Sigmoid colon (tissue), 7 donors: Measurements from ENCODE around the gene KMT2D. TPM values are rescaled to one million over a fixed set of nuclear protein-coding genes. Genes with fewer than 3 reads are reported as not detected.

Experiments
- DNase-seq: peaks from one replicate; pipeline ENCODE4 v3.0.0-alpha.2; 2019
- H3K27ac ChIP-seq, 4 donors: fragments of 200-600 bp; sonication (generic); one replicate each; pipeline ENCODE4 v1.5.1; 2016 to 2019; ENCODE audit warnings: mild to moderate bottlenecking in 1 of 4
- H3K27me3 ChIP-seq, 3 donors: fragments of 200-600 bp; sonication (generic); one replicate each; pipeline ENCODE4 v1.5.1; 2019; ENCODE audit warnings: mild to moderate bottlenecking in 1 of 3
- H3K36me3 ChIP-seq, 4 donors: fragments of 200-600 bp; sonication (generic); one replicate each; pipeline ENCODE4 v1.5.1; 2016 to 2019
- H3K4me1 ChIP-seq, 4 donors: fragments of 200-600 bp; sonication (generic); one replicate each; pipeline ENCODE4 v1.5.1; 2017 to 2019
- H3K4me3 ChIP-seq, 4 donors: fragments of 200-600 bp; sonication (generic); one replicate each; pipeline ENCODE4 v1.5.1; 2017 to 2019; ENCODE audit warnings: mild to moderate bottlenecking in 2 of 4, moderate library complexity in 1 of 4
- H3K9me3 ChIP-seq, 4 donors: fragments of 200-600 bp in 3 of 4; sonication (generic) in 3 of 4; one replicate each; pipeline versions ENCODE4 v1.5.1 to v1.6.1; 2013 to 2019
- CTCF ChIP-seq, 4 experiments: fragments of 450-650 bp in 3 of 4; fragments of 200-600 bp in 1 of 4; IDR thresholded peaks; one replicate each; pipeline ENCODE4 v1.5.1; 2016 to 2019; ENCODE audit warnings: antibody characterized with exemption in 4 of 4, mild to moderate bottlenecking in 3 of 4, moderate library complexity in 2 of 4
- EP300 ChIP-seq, 4 donors: sonication (generic); formaldehyde crosslinking; IDR thresholded peaks; one replicate each; pipeline ENCODE4 v1.6.1; 2017; ENCODE audit warnings: antibody characterized with exemption in 4 of 4
- POLR2A ChIP-seq, 2 donors: fragments of 450-650 bp; IDR thresholded peaks; one replicate each; pipeline ENCODE4 v1.6.1; 2016; ENCODE audit warnings: antibody characterized with exemption in 2 of 2, mild to moderate bottlenecking in 2 of 2, moderate library complexity in 2 of 2
- POLR2AphosphoS5 ChIP-seq, 4 donors: sonication (generic); formaldehyde crosslinking; IDR thresholded peaks; one replicate each; pipeline ENCODE4 v1.6.1; 2017; ENCODE audit warnings: antibody characterized with exemption in 4 of 4
- WGBS, 2 donors: extraction: QIAGEN DNeasy Blood & Tissue Kit; methylation state at CpG; one replicate each; pipeline ENCODE4 v1.1.7; 2013; 5-methylcytosine and 5-hydroxymethylcytosine counted together
- intact Hi-C: fragments of 100-400 bp; cut with DNase I; formaldehyde crosslinking; loops from one replicate; pipeline ENCODE4 v1.15.1; 2023
- polyA plus RNA-seq, 3 donors: library from polyadenylated mRNA; stranded (reverse); fragments of 200-250 nt; gene quantifications; one replicate each; pipeline ENCODE4 v1.2.3, GENCODE V29; 2013
- total RNA-seq, 4 donors: library from RNA; depleted of rRNA; stranded (reverse); fragments of >200 nt; gene quantifications; one replicate each; pipeline ENCODE4 v1.1.0, GENCODE V29; 2016
- donor health status: healthy with polysubstance abuse.
- donor health status: Bipolar disorder and iron deficiency.
- donor health status: healthy.

Gene KMT2D
- total and polyA plus RNA-seq, 7 donors, result 1.8 to 61.8 (median 23.7) TPM

GRCh38 chr12:49019443-49020324, 40.9 kb downstream of the KMT2D start:
- intact Hi-C loops, result loop anchor here (10.0 kb wide), 1 partner anchor 305 kb away; the partner anchor contains the start of gene CCNT1
- 58 to 74% methylated on average over 10 of the region's 10 CpGs for WGBS, 2 donors
- TF ChIP-seq POLR2AphosphoS5 (IDR thresholded peaks at IDR 0.05), result no peak
- TF ChIP-seq CTCF (IDR thresholded peaks at IDR 0.05), result no peak
- H3K9me3 ChIP-seq, result no peaks in the 10 kb centered on the region
- peak overlapping the region; percentile 89 to 95 (median 92) for H3K27ac ChIP-seq
- H3K4me1 ChIP-seq, result peaks cover 0 to 29% (median 18%) of the 10 kb centered on the region in 4 donors
- peaks cover 29 to 43% (median 32%) of the 10 kb centered on the region in 4 donors for H3K36me3 ChIP-seq
- no peaks in the 10 kb centered on the region for H3K27me3 ChIP-seq
- H3K4me3 ChIP-seq, result peak overlapping the region in 2 of 4 donors; percentile 77 to 87
- no peak for DNase-seq

- intact Hi-C loops, result loop anchor here (10.0 kb wide), 1 partner anchor 304 kb away; the partner anchor contains the start of gene CCNT1
- Histone ChIP-seq H3K36me3 (peaks cover 24 to 36% (median 27%) of the 10 kb centered on the region in 4 donors), H3K27ac (peak overlapping the region; percentile 89 to 95 (median 92)), H3K27me3 (no peaks in the 10 kb centered on the region), H3K4me3 (peak overlapping the region; percentile 65 to 95 (median 82)), H3K4me1 (peaks cover 0 to 29% (median 18%) of the 10 kb centered on the region in 4 donors), H3K9me3 (no peaks in the 10 kb centered on the region)
- DNase-seq, result no peak
- TF ChIP-seq EP300 (IDR thresholded peaks at IDR 0.05), result no peak
- TF ChIP-seq POLR2AphosphoS5 (IDR thresholded peaks at IDR 0.05), result no peak
- no peak for TF ChIP-seq POLR2A (IDR thresholded peaks at IDR 0.05)
- TF ChIP-seq CTCF (IDR thresholded peaks at IDR 0.05), result no peak
- WGBS, 2 donors, result 2 to 3% methylated on average over 8 of the region's 8 CpGs
These were observed 41.5 kb downstream of the KMT2D start for GRCh38 chr12:49019120-49019430.

- intact Hi-C loops, result loop anchor here (10.0 kb wide), 1 partner anchor 304 kb away; the partner anchor contains the start of gene CCNT1
These were observed 42.1 kb downstream of the KMT2D start, which contains the start of gene PRKAG1 for GRCh38 chr12:49018261-49019119. Gene PRKAG1 (minus strand): TSS chr12:49018776. CDS start chr12:49018740, 36 bp downstream.

More at GRCh38 chr12:49018261-49019119, 42.1 kb downstream of the KMT2D start, which contains the start of gene PRKAG1:
- Histone ChIP-seq H3K9me3 (no peaks in the 10 kb centered on the region), H3K4me1 (peaks cover 0 to 29% (median 18%) of the 10 kb centered on the region in 4 donors), H3K4me3 (peak within 1 kb of the TSS; percentile 65 to 95 (median 82)), H3K27ac (peak within 1 kb of the TSS; percentile 89 to 95 (median 92)), H3K36me3 (peaks cover 20 to 31% (median 23%) of the 10 kb centered on the region in 4 donors), H3K27me3 (no peaks in the 10 kb centered on the region)
- peak; percentile 98 for DNase-seq
- 1% methylated on average over 59 of the region's 59 CpGs for WGBS, 2 donors
- TF ChIP-seq POLR2AphosphoS5 (IDR thresholded peaks at IDR 0.05), result peak; percentile 95 to 99 (median 97)
- TF ChIP-seq POLR2A (IDR thresholded peaks at IDR 0.05), result peak; percentile 81 to 89
- TF ChIP-seq EP300 (IDR thresholded peaks at IDR 0.05), result peak in 2 of 4 donors; percentile 24 to 40
- TF ChIP-seq CTCF (IDR thresholded peaks at IDR 0.05), result peak in 2 of 4 experiments; percentile 25 to 36
